Colonic mucosa (tissue), 4 donors: Measurements from ENCODE around the gene FOXL1. TPM values are rescaled to one million over a fixed set of nuclear protein-coding genes. Genes with fewer than 3 reads are reported as not detected.
A peak's percentile ranks its signal among the peaks of the same experiment; 100 is the strongest.

Experiments
- DNase-seq: peaks from one replicate; pipeline ENCODE4 v3.0.0-alpha.2; 2020
- H3K27ac ChIP-seq: fragments of 200-600 bp; one replicate; pipeline ENCODE4 v1.8.0; 2021
- H3K27me3 ChIP-seq: fragments of 200-600 bp; one replicate; pipeline ENCODE4 v1.8.0; 2021
- H3K36me3 ChIP-seq: fragments of 200-600 bp; one replicate; pipeline ENCODE4 v1.8.0; 2021
- H3K4me1 ChIP-seq: fragments of 200-600 bp; one replicate; pipeline ENCODE4 v1.8.0; 2021; ENCODE audit warnings: mild to moderate bottlenecking
- H3K4me3 ChIP-seq: fragments of 200-600 bp; one replicate; pipeline ENCODE4 v1.8.0; 2021
- H3K9ac ChIP-seq, 2 donors: one replicate each; pipeline ENCODE4 v1.7.0; 2013; ENCODE audit warnings: control low read depth in 2 of 2, low read depth in 2 of 2, low read length in 2 of 2
- H3K9me3 ChIP-seq: fragments of 200-600 bp; one replicate; pipeline ENCODE4 v1.8.0; 2021
- CTCF ChIP-seq: fragments of 200-600 bp; IDR thresholded peaks from one replicate; pipeline ENCODE4 v1.8.0; 2022; ENCODE audit warnings: antibody characterized with exemption, mild to moderate bottlenecking
- intact Hi-C: fragments of 100-400 bp; cut with DNase I; formaldehyde crosslinking; loops from one replicate; pipeline ENCODE4 v1.14.1; 2022
- total RNA-seq, 2 donors: library from RNA; stranded (reverse); fragmentation: NEBNext Ultra II Directional in 1 of 2; extraction: Animal tissue kit (Norgen Biotek cat#: 25700) in 1 of 2; gene quantifications; one replicate each; pipeline ENCODE4 v1.2.1, GENCODE V29; 2021
- donor health status: healthy.
- donor health status: DM: no; HTN: no; CAD: no.
- donor health status: DM: no; HTN: no; CAD: no.

The FOXL1 gene
- total RNA-seq, result 1 to 10 TPM; 2.5 to 3.2 TPM

- peak within 1 kb of the TSS; percentile 47 for H3K27ac ChIP-seq
- no peak for DNase-seq
- H3K9me3 ChIP-seq, result no peaks in the 10 kb centered on the region
- H3K36me3 ChIP-seq, result no peaks in the 10 kb centered on the region
- H3K4me3 ChIP-seq, result peak within 1 kb of the TSS; percentile 15
- peaks cover 4% of the 10 kb centered on the region for H3K4me1 ChIP-seq
- H3K9ac ChIP-seq, result peak within 1 kb of the TSS in 1 of 2 donors; percentile 53
- H3K27me3 ChIP-seq, result peaks cover 49% of the 10 kb centered on the region
- intact Hi-C loops, result no loop called here
- TF ChIP-seq CTCF, result no peak
Observed at GRCh38 chr16:86578061-86578599, at the start of gene FOXL1. TSS of gene FOXL1 (plus strand) at chr16:86578549. CDS start at chr16:86578724, 175 bp downstream.

- H3K27ac ChIP-seq, result no peak overlapping the region
- H3K9ac ChIP-seq, result no peak overlapping the region
- no peaks in the 10 kb centered on the region for H3K4me1 ChIP-seq
- intact Hi-C loops, result loop anchor here (10.0 kb wide), 1 partner anchor 704 kb away; no protein-coding TSS in a partner anchor
- no peak for TF ChIP-seq CTCF
- H3K4me3 ChIP-seq, result no peak overlapping the region
- no peaks in the 10 kb centered on the region for H3K9me3 ChIP-seq
- H3K27me3 ChIP-seq, result no peaks in the 10 kb centered on the region
- H3K36me3 ChIP-seq, result no peaks in the 10 kb centered on the region
- no peak for DNase-seq
Observed at GRCh38 chr16:86529160-86529559, 49.2 kb upstream of the FOXL1 start.

DNA sequence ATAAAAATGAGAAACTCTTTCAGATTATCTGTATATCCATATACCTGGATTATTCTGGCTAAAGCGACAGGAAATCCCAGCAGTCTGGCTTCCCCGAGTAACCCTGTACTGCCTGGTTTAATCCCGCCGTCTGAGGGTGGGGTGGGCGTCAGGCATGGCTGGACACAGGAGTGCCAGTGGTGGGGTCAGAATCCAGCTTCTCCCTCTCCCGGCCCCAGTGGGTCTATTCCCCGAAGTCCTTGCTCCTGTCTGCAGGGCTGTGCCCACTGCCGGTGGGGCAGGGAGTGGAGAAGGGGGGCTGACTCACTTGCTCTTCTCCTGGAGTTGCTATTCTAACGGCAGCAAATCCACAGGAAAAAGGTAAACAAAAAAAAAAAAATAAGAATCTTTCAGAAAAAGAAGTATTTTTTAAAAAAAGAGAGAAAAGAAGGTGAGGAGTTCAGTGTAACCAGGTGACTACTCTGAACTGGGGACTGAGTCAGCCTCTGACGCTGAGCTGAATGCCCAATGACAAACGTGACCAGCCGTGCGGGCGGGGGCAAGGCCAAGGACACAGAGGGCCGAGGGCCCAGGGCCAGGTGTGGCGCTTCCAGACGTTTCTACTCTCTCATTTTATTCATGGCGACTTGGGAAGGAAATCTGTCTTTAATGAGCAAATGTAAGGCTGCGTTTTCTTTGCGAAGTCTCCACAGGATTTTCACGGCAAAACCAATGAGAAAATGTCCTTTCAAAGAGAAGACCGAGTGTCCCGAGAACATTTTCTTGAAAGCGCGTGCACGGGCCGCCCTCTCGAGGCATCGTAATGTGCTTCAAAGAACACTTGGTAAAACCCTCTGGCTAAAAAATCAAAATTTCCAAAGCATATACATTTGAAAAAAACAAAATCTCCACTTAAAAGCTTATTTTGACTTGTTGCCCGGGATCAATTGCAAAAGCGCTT lies 47.8 kb upstream of the FOXL1 start:
- intact Hi-C loops, result no loop called here
- Histone ChIP-seq H3K36me3 (no peaks in the 10 kb centered on the region), H3K27me3 (no peaks in the 10 kb centered on the region), H3K9me3 (no peaks in the 10 kb centered on the region), H3K9ac (no peak overlapping the region), H3K4me3 (no peak overlapping the region), H3K27ac (no peak overlapping the region), H3K4me1 (no peaks in the 10 kb centered on the region)
- no peak for DNase-seq
- no peak for TF ChIP-seq CTCF

GRCh38 chr16:86531191-86531545 lies 47.2 kb upstream of the FOXL1 start:
- intact Hi-C loops, result no loop called here
- no peak overlapping the region for H3K27ac ChIP-seq
- no peak for TF ChIP-seq CTCF
- no peak overlapping the region for H3K9ac ChIP-seq
- no peaks in the 10 kb centered on the region for H3K36me3 ChIP-seq
- no peaks in the 10 kb centered on the region for H3K9me3 ChIP-seq
- H3K27me3 ChIP-seq, result no peaks in the 10 kb centered on the region
- H3K4me1 ChIP-seq, result no peaks in the 10 kb centered on the region
- DNase-seq, result peak; percentile 57
- no peak overlapping the region for H3K4me3 ChIP-seq

DNA sequence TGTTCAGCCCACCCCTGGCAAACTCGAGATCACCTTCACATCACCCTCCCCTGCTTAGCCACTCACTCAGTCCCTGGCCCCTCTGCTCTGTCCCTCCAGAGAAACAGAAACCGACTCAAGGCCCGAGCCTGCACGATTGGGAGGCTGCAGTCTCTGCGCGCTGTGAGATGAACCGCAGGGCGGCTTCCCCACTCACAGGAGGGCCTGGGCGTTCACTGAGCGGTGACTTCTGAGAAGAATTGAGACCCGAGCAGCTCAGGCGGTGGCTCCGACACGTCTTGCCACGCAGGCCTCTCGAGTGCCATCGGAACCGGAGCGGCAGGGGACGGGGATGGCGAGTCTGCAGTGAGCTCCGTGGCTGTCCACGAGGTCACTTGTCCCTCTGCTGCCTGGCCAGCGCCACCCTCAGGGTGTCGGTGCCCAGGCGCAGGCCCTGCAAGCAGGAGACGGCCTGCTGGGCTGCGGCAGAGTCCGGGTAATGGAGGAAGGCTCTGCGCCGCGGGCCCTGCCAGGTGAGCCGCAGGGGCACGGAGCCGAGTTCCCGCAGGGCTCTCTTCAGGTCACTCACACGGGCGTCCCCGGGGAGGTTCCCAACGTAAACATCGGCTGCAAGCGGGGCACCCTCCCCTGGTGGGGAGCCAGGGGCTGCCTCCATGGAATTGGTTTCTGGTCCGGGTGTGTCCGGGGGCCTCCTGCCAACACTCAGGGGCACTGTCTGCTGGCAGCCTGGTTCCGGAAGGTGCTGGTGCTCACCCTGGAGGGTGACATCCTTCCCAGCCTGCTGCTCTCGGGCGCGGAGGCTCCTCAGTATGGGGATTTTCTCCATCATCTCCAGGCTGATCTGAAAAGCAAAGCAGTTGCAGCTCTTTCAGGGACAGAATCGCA lies 46.5 kb upstream of the FOXL1 start:
- Histone ChIP-seq H3K36me3 (no peaks in the 10 kb centered on the region), H3K4me3 (no peak overlapping the region), H3K9me3 (no peaks in the 10 kb centered on the region), H3K27ac (no peak overlapping the region), H3K9ac (peak overlapping the region in 1 of 2 donors; percentile 18), H3K4me1 (no peaks in the 10 kb centered on the region), H3K27me3 (no peaks in the 10 kb centered on the region)
- intact Hi-C loops, result no loop called here
- no peak for DNase-seq
- no peak for TF ChIP-seq CTCF
